Endodermal cell (in vitro differentiated cells): Measurements from ENCODE around the gene SART1. TPM values are rescaled to one million over a fixed set of nuclear protein-coding genes. Genes with fewer than 3 reads are reported as not detected.

Experiments used
- DNase-seq: peaks from one replicate; pipeline ENCODE4 v3.0.0-alpha.2; 2017
- H3K27ac ChIP-seq: 2 replicates; pipeline ENCODE4 v1.5.1; 2013; ENCODE audit warnings: mild to moderate bottlenecking, low read depth, low read length, moderate library complexity
- H3K27me3 ChIP-seq: 2 replicates; pipeline ENCODE4 v1.6.1; 2013; ENCODE audit warnings: mild to moderate bottlenecking, low read length, moderate library complexity; ENCODE audit not compliant: insufficient read depth, control insufficient read depth, poor library complexity, severe bottlenecking
- H3K36me3 ChIP-seq: 2 replicates; pipeline ENCODE4 v1.7.0; 2013; ENCODE audit warnings: mild to moderate bottlenecking, low read length, moderate library complexity; ENCODE audit not compliant: control insufficient read depth, insufficient read depth
- H3K4me1 ChIP-seq: one replicate; pipeline ENCODE4 v1.7.0; 2013; ENCODE audit warnings: low read length; ENCODE audit not compliant: control insufficient read depth, insufficient read depth
- H3K4me3 ChIP-seq: 2 replicates; pipeline ENCODE4 v1.5.1; 2013; ENCODE audit warnings: mild to moderate bottlenecking, low read length, moderate library complexity
- H3K9ac ChIP-seq: 2 replicates; pipeline ENCODE4 v1.6.1; 2013; ENCODE audit warnings: mild to moderate bottlenecking, low read length, moderate library complexity; ENCODE audit not compliant: poor library complexity, severe bottlenecking; ENCODE audit errors: extremely low read depth
- H3K9me3 ChIP-seq: 2 replicates; pipeline ENCODE4 v1.6.1; 2013; ENCODE audit warnings: mild to moderate bottlenecking, low read length, moderate library complexity; ENCODE audit not compliant: control insufficient read depth
- H3K27ac Mint-ChIP-seq: 2 replicates; pipeline ENCODE4 v1.8.0; 2020; ENCODE audit warnings: mixed read lengths
- H3K27me3 Mint-ChIP-seq: 2 replicates; pipeline ENCODE4 v1.8.0; 2021; ENCODE audit warnings: mild to moderate bottlenecking, mixed read lengths; ENCODE audit not compliant: insufficient read depth
- H3K36me3 Mint-ChIP-seq: 2 replicates; pipeline ENCODE4 v1.8.0; 2020; ENCODE audit warnings: low read depth, mixed read lengths
- H3K4me1 Mint-ChIP-seq: 2 replicates; pipeline ENCODE4 v1.8.0; 2020; ENCODE audit warnings: mixed read lengths
- H3K4me3 Mint-ChIP-seq: 2 replicates; pipeline ENCODE4 v1.8.0; 2020; ENCODE audit warnings: mild to moderate bottlenecking, moderate library complexity, mixed read lengths
- H3K9me3 Mint-ChIP-seq: 2 replicates; pipeline ENCODE4 v1.8.0; 2020; ENCODE audit warnings: mild to moderate bottlenecking, mixed read lengths
- WGBS, 2 experiments: methylation state at CpG; one replicate each; pipeline versions ENCODE4 v1.1.5 to v1.1.7; 2013; ENCODE audit warnings: missing lambda C conversion rate in 2 of 2, mixed read lengths in 1 of 2; ENCODE audit not compliant: insufficient coverage in 1 of 2, insufficient read length in 1 of 2; 5-methylcytosine and 5-hydroxymethylcytosine counted together
- total RNA-seq, 2 donors: library from RNA; stranded (reverse); fragmentation: NEBNext Ultra II Directional in 1 of 2; extraction: Animal tissue kit (Norgen Biotek cat#: 25700) in 1 of 2; gene quantifications; 2 replicates in 1 of 2; 3 replicates in 1 of 2; pipeline ENCODE4 v1.2.1, GENCODE V29; 2021
- TF ChIP-seq, protein P1 (sequence below): fragments of 200-600 bp; sonication (generic); conservative IDR thresholded peaks from 2 replicates; pipeline ENCODE4 v1.5.0; 2021; ENCODE audit warnings: antibody characterized with exemption, mild to moderate bottlenecking

The SART1 gene
- total RNA-seq, 2 donors from 2014 or later, result 50.6 to 52.0 TPM

- Histone ChIP-seq H3K9me3 (no peaks in the 10 kb centered on the region), H3K9ac (no peak overlapping the region), H3K4me3 (no peak overlapping the region), H3K27ac (no peak overlapping the region), H3K36me3 (no peaks in the 10 kb centered on the region), H3K27me3 (no peaks in the 10 kb centered on the region), H3K4me1 (peaks cover 5% of the 10 kb centered on the region)
- Mint-ChIP-seq H3K4me1 (peaks cover 6% of the 10 kb centered on the region), H3K4me3 (no peak overlapping the region), H3K27ac (no peak overlapping the region), H3K27me3 (peaks cover 11% of the 10 kb centered on the region), H3K36me3 (no peaks in the 10 kb centered on the region), H3K9me3 (no peaks in the 10 kb centered on the region)
- no peak for DNase-seq
- TF ChIP-seq, protein P1, sequence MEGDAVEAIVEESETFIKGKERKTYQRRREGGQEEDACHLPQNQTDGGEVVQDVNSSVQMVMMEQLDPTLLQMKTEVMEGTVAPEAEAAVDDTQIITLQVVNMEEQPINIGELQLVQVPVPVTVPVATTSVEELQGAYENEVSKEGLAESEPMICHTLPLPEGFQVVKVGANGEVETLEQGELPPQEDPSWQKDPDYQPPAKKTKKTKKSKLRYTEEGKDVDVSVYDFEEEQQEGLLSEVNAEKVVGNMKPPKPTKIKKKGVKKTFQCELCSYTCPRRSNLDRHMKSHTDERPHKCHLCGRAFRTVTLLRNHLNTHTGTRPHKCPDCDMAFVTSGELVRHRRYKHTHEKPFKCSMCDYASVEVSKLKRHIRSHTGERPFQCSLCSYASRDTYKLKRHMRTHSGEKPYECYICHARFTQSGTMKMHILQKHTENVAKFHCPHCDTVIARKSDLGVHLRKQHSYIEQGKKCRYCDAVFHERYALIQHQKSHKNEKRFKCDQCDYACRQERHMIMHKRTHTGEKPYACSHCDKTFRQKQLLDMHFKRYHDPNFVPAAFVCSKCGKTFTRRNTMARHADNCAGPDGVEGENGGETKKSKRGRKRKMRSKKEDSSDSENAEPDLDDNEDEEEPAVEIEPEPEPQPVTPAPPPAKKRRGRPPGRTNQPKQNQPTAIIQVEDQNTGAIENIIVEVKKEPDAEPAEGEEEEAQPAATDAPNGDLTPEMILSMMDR, result no peak
- 87 to 89% methylated on average over 13 to 18 of the region's 18 CpGs for WGBS, 2 experiments
Measured at GRCh38 chr11:66015936-66016792, 54.6 kb downstream of the SART1 start.

DNA sequence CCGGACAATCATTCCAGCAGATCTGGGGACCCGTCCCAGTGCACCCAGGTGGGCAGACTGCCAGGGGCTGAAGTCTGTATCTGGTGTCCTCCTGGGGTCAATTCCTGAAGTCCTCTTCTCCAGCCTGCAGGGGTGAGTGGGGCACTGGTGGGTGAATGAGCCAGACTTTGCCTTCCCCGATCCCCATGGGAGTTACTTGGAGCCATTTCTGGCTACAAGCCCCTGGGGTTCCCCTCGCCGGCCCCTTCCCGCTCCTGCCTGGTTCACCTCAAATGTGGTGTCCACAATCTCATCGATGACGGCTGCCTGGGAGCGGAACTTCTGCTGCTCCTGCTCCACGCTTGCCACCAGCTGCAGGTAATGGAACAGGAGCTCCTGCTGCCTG, 55.3 kb downstream of the SART1 start:
- Histone ChIP-seq H3K27ac (no peak overlapping the region), H3K27me3 (no peaks in the 10 kb centered on the region), H3K9ac (no peak overlapping the region), H3K4me1 (peaks cover 5% of the 10 kb centered on the region), H3K36me3 (no peaks in the 10 kb centered on the region), H3K9me3 (no peaks in the 10 kb centered on the region), H3K4me3 (no peak overlapping the region)
- Mint-ChIP-seq H3K27me3 (peaks cover 10% of the 10 kb centered on the region), H3K9me3 (no peaks in the 10 kb centered on the region), H3K27ac (no peak overlapping the region), H3K4me1 (peaks cover 6% of the 10 kb centered on the region), H3K4me3 (no peak overlapping the region), H3K36me3 (no peaks in the 10 kb centered on the region)
- 94 to 95% methylated on average over 4 to 10 of the region's 10 CpGs for WGBS, 2 experiments
- TF ChIP-seq, protein P1, result no peak
- no peak for DNase-seq

DNA sequence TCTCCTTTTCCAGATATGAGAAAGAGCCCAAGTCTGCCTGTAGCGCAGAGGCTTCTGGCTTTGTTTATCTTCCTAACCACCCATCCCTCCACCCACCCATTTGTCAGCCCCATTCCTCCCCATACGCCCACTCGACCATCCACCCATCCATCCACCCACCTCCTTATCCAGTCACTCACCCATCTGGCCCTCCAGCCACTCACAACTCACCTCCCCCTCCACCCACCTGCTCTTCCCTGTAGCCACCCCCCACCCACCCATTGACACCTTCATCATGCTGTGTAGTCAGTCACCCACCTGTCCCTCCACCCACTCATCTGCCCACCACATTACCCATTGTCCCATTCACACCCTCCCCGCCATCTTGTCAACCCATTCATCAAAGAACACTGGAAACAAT, 55.8 kb downstream of the SART1 start:
- no peak overlapping the region for H3K27ac Mint-ChIP-seq
- peaks cover 6% of the 10 kb centered on the region for H3K4me1 Mint-ChIP-seq
- no peak overlapping the region for H3K9ac ChIP-seq
- no peak for DNase-seq
- H3K9me3 Mint-ChIP-seq, result no peaks in the 10 kb centered on the region
- H3K36me3 Mint-ChIP-seq, result no peaks in the 10 kb centered on the region
- no peak overlapping the region for H3K4me3 Mint-ChIP-seq
- peaks cover 5% of the 10 kb centered on the region for H3K4me1 ChIP-seq
- TF ChIP-seq, protein P1, result no peak
- no peak overlapping the region for H3K27ac ChIP-seq
- H3K9me3 ChIP-seq, result no peaks in the 10 kb centered on the region
- H3K4me3 ChIP-seq, result no peak overlapping the region
- H3K27me3 Mint-ChIP-seq, result peaks cover 10% of the 10 kb centered on the region
- no peaks in the 10 kb centered on the region for H3K36me3 ChIP-seq
- H3K27me3 ChIP-seq, result no peaks in the 10 kb centered on the region
- 89% methylated on average over 4 of the region's 4 CpGs; no CpG with 5 or more reads in 1 of the 2 experiments for WGBS, 2 experiments
